HAP-1 (cell line): ENCODE measurements around the gene FGF10.

ENCODE experiments used
- DNase-seq, 2 experiments: peaks; one replicate each; pipeline ENCODE4 v3.0.0-alpha.2; 2016 to 2020; ENCODE audit warnings: low spot score in 2 of 2
- H3K27me3 ChIP-seq: fragments of 250-450 bp; sonication (Bioruptor Pico); 2 replicates; pipeline ENCODE4 v1.5.1; 2020; ENCODE audit warnings: low read depth, mild to moderate bottlenecking, moderate library complexity
- H3K36me3 ChIP-seq: fragments of 250-450 bp; sonication (Bioruptor Pico); replicated peaks from 2 replicates; pipeline ENCODE4 v1.5.1; 2020; ENCODE audit warnings: mild to moderate bottlenecking
- H3K4me1 ChIP-seq: fragments of 250-450 bp; sonication (Bioruptor Pico); 2 replicates; pipeline ENCODE4 v1.5.1; 2020; ENCODE audit warnings: mild to moderate bottlenecking
- H3K4me3 ChIP-seq: fragments of 250-450 bp; sonication (Bioruptor Pico); 2 replicates; pipeline ENCODE4 v1.5.1; 2020; ENCODE audit warnings: mild to moderate bottlenecking, moderate library complexity
- H3K9me3 ChIP-seq: fragments of 250-450 bp; sonication (Bioruptor Pico); 2 replicates; pipeline ENCODE4 v1.5.1; 2020; ENCODE audit warnings: mild to moderate bottlenecking, moderate library complexity
- in situ Hi-C: fragments of 300-500 bp; cut with MboI; formaldehyde crosslinking; loops from 3 replicates; pipeline ENCODE4 v1.14.3; 2020; ENCODE audit warnings: low sequenced_read_pairs, inconsistent platforms, mixed read lengths

Gene FGF10

GRCh38 chr5:44382894-44383293 lies 6.3 kb downstream of the FGF10 start:
- in situ Hi-C loops, result no loop called here

DNA sequence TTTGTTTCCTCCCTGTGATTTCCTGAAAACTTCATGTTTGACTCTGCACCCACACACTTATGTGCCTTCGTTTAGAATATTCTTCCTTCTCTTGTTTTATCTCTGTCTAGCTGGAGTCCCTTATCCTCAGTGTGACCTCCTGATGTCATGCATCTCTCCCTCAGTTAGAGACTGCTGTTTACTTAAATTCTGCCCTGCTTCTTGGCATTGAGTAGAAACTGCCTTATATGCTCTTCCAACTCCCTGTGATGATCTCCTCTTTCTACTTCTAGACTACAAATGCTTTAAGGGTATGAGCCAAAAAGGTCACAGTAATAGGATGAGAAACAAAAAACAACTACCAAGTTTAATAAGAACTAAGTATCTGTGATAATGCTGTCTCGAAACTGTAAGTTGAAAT lies 12.2 kb downstream of the FGF10 start:
- Histone ChIP-seq H3K4me1 (no peaks in the 10 kb centered on the region), H3K27me3 (no peaks in the 10 kb centered on the region), H3K9me3 (no peaks in the 10 kb centered on the region), H3K36me3 (no peaks in the 10 kb centered on the region), H3K4me3 (no peak overlapping the region)
- in situ Hi-C loops, result no loop called here
- DNase-seq, result no peak

More at GRCh38 chr5:44382894-44383293, 6.3 kb downstream of the FGF10 start:
- no peak for DNase-seq
- Histone ChIP-seq H3K4me3 (no peak overlapping the region), H3K27me3 (peaks cover 8% of the 10 kb centered on the region; the same call in 1 of the 2 replicates), H3K4me1 (no peaks in the 10 kb centered on the region), H3K9me3 (no peaks in the 10 kb centered on the region), H3K36me3 (no peaks in the 10 kb centered on the region)

DNA sequence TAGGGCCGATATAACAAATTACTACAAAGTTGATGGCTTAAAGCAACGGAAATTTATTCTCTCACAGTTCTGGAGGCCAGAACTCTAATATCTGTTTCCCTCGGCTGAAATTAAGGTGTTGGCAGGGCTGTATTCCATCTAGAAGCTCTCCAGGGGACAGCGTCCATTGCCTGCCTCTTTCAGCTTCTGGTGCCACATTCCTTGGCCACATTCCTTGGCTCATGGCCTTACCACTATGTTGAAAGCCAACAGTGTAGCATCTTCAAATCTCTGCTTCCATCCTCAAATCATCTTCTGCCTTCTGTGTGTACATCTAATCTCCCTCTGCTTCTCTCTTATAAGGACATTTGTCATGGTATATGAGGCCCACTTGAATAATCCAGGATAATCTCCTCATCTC lies 17.2 kb downstream of the FGF10 start:
- H3K9me3 ChIP-seq, result no peaks in the 10 kb centered on the region
- H3K4me3 ChIP-seq, result no peak overlapping the region
- DNase-seq, result no peak
- no peaks in the 10 kb centered on the region for H3K27me3 ChIP-seq
- H3K36me3 ChIP-seq, result no peaks in the 10 kb centered on the region
- in situ Hi-C loops, result no loop called here
- H3K4me1 ChIP-seq, result no peaks in the 10 kb centered on the region

- Histone ChIP-seq H3K4me1 (no peaks in the 10 kb centered on the region), H3K27me3 (no peaks in the 10 kb centered on the region), H3K36me3 (no peaks in the 10 kb centered on the region), H3K9me3 (no peaks in the 10 kb centered on the region), H3K4me3 (no peak overlapping the region)
- DNase-seq, result no peak
- in situ Hi-C loops, result no loop called here
Measured at GRCh38 chr5:44367203-44367602, 22.0 kb downstream of the FGF10 start.

DNA sequence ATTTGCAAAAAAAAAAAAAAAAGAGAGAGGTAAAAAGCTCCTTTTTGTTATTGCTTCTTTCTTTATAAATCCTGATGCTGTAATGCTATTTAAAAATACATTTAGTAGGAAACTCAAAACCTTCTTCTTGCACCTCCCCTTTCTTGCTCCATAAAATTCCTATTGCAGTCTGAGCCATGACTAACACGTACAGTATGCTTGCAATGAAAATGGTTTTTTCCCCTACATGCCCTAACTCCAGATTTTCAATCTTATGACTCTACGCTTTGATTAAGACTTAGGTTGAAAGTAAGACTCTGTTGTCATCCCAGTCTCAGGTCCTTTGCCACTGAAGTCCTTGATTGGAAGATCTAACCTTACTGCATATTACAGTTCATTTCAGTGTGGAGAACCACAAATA lies 23.9 kb downstream of the FGF10 start:
- no peaks in the 10 kb centered on the region for H3K36me3 ChIP-seq
- in situ Hi-C loops, result no loop called here
- no peaks in the 10 kb centered on the region for H3K4me1 ChIP-seq
- no peaks in the 10 kb centered on the region for H3K9me3 ChIP-seq
- H3K27me3 ChIP-seq, result no peaks in the 10 kb centered on the region
- DNase-seq, result no peak
- no peak overlapping the region for H3K4me3 ChIP-seq

DNA sequence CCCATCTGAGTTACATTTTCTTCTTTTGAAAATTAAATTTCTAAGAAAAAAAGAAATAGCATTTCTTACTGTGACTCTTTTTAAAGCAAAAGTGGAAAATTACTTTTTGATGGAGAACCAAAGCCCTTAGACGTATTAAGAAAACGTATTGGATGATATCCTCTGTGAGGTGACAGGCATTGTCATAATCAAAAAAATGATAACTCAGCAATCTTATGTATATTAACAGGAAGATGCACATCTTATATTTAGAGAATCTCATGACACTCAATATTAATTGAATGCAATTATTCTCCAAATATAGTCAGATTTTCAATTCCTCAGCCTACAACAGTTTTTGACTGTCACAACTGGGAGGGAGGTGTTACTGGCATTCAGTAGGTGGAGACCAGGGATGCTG lies 25.1 kb downstream of the FGF10 start:
- Histone ChIP-seq H3K4me1 (no peaks in the 10 kb centered on the region), H3K36me3 (no peaks in the 10 kb centered on the region), H3K9me3 (no peaks in the 10 kb centered on the region), H3K4me3 (no peak overlapping the region), H3K27me3 (no peaks in the 10 kb centered on the region)
- DNase-seq, result no peak
- in situ Hi-C loops, result no loop called here

DNA sequence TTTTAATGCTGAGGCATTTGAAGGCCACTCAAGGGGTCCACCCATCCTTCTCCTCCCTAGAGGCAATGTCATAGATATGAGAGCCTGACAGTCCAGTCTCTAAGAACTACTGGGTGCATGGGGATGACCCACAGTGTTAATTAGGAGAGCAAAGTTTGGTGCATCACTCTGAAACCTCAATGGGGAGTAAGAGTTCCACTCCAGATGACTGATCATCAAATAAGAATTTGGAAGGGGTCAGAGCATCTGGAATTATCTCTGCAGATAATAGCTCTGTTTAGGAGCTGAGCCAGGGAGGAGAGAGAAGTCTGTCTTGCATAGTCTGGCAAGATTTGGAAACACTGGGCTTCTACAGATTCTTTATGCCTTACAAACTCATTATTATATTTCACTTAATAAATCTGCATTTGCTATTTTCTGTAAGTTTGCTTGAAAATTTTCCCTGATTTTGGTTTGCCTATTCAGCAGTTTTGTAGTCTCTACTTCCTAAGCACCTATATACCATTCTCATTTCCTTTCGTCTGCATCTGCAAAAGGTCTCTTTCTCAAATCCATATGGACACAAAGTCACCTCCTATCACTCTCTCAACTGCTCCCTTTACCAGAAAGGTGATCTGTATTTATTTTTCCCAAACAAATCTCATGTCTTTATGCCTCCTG lies 27.7 kb downstream of the FGF10 start:
- no peaks in the 10 kb centered on the region for H3K4me1 ChIP-seq
- no peaks in the 10 kb centered on the region for H3K27me3 ChIP-seq
- no peaks in the 10 kb centered on the region for H3K36me3 ChIP-seq
- in situ Hi-C loops, result no loop called here
- DNase-seq, result no peak
- no peaks in the 10 kb centered on the region for H3K9me3 ChIP-seq
- no peak overlapping the region for H3K4me3 ChIP-seq

- H3K4me1 ChIP-seq, result no peaks in the 10 kb centered on the region
- no peaks in the 10 kb centered on the region for H3K36me3 ChIP-seq
- no peaks in the 10 kb centered on the region for H3K27me3 ChIP-seq
- H3K9me3 ChIP-seq, result no peaks in the 10 kb centered on the region
- DNase-seq, result no peak
- H3K4me3 ChIP-seq, result no peak overlapping the region
- in situ Hi-C loops, result no loop called here
Measured at GRCh38 chr5:44360919-44361318, 28.3 kb downstream of the FGF10 start.

- Histone ChIP-seq H3K9me3 (no peaks in the 10 kb centered on the region), H3K4me1 (no peaks in the 10 kb centered on the region), H3K4me3 (no peak overlapping the region), H3K36me3 (no peaks in the 10 kb centered on the region), H3K27me3 (no peaks in the 10 kb centered on the region)
- in situ Hi-C loops, result no loop called here
- no peak for DNase-seq
Measured at GRCh38 chr5:44358421-44358820, 30.8 kb downstream of the FGF10 start.

DNA sequence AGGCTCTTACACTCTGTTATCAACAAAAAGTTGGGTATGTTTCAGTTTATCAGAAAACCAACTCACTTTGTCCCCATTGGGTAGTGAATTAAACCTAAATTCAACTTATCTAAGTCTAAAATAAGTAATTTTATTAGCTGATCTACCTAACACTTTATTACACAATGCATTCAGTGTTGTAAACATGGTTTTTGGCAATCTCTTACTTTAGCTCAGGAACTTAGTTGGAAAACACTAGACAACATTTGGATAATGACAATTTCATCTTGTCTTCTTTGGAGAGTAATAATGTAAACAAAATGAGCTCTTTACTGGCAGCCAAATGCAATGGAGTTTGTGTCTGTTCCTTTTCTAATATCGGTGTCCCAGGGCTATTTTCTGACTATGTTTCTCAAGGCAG lies 33.0 kb downstream of the FGF10 start:
- no peak overlapping the region for H3K4me3 ChIP-seq
- H3K27me3 ChIP-seq, result no peaks in the 10 kb centered on the region
- in situ Hi-C loops, result no loop called here
- no peaks in the 10 kb centered on the region for H3K36me3 ChIP-seq
- no peak for DNase-seq
- H3K9me3 ChIP-seq, result no peaks in the 10 kb centered on the region
- no peaks in the 10 kb centered on the region for H3K4me1 ChIP-seq

GRCh38 chr5:44345871-44346270 lies 43.3 kb downstream of the FGF10 start:
- Histone ChIP-seq H3K36me3 (no peaks in the 10 kb centered on the region), H3K27me3 (no peaks in the 10 kb centered on the region), H3K4me1 (no peaks in the 10 kb centered on the region), H3K9me3 (no peaks in the 10 kb centered on the region), H3K4me3 (no peak overlapping the region)
- in situ Hi-C loops, result no loop called here
- no peak for DNase-seq

GRCh38 chr5:44336708-44337107 lies 52.5 kb downstream of the FGF10 start:
- Histone ChIP-seq H3K4me1 (no peaks in the 10 kb centered on the region), H3K36me3 (no peaks in the 10 kb centered on the region), H3K27me3 (peaks cover 3% of the 10 kb centered on the region; the same call in 1 of the 2 replicates), H3K4me3 (no peak overlapping the region), H3K9me3 (no peaks in the 10 kb centered on the region)
- no peak for DNase-seq
- in situ Hi-C loops, result no loop called here

DNA sequence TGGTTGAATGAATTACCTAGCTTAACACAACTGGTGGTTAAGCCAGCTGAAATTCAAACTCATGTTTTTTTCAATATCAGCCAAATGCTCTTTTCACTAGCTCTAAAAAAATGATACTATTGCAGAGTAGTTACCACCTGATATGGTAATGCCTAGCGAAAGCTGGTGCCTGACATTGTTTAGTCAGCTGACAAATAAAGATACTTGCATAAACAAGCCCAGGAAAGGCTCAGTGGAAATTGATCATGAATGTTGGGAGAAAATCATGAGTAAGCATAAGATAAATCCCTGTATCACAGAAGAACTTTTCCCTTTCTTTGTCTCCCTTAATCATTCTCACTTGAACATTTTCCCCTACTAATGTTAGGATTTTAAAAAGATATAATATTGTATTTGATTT lies 54.6 kb downstream of the FGF10 start:
- Histone ChIP-seq H3K4me1 (no peaks in the 10 kb centered on the region), H3K4me3 (no peak overlapping the region), H3K9me3 (no peaks in the 10 kb centered on the region), H3K36me3 (no peaks in the 10 kb centered on the region), H3K27me3 (peaks cover 3% of the 10 kb centered on the region; the same call in 1 of the 2 replicates)
- DNase-seq, result no peak
- in situ Hi-C loops, result no loop called here

DNA sequence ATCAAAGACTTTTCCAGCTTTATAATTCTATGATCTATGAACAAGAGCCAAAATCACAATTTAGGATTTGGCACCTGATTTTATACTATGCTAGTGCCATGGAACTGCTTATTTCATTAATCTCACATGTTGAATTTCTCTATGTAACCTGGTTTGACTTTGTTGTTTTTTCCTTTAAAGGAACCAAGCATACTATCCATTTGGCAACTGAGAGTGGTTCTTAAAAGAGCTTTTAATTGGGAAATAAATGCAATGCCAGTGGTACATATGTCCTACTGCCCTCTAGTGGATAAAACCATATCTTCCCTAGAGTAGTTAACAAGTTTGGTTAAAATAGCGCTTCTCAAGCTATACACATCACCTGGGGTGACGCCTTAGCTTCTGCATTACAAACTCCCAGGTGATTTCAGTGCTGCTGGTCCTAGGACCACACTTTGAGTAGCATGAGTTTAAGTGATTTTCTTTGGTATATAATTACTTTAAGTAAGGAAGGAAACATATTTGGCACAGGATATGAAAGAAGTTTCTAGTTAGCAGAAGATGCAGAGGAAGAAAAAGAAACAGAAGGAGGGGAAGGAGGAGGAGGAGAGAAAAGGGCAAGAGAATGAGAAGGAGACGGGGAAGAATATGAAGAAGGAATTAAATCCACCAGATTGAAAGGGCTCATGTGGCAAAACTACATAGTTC lies 56.8 kb downstream of the FGF10 start:
- Histone ChIP-seq H3K27me3 (no peaks in the 10 kb centered on the region), H3K4me3 (no peak overlapping the region), H3K4me1 (no peaks in the 10 kb centered on the region), H3K9me3 (no peaks in the 10 kb centered on the region), H3K36me3 (no peaks in the 10 kb centered on the region)
- peak in 1 of 2 experiments; percentile 28 for DNase-seq
- in situ Hi-C loops, result no loop called here
